H9 (cell line): Measurements from ENCODE around the gene TTC32. TPM values are rescaled to one million over a fixed set of nuclear protein-coding genes. Genes with fewer than 3 reads are reported as not detected.

ENCODE experiments used
- DNase-seq: peaks from one replicate; pipeline ENCODE4 v3.0.0-alpha.2; 2017
- H2AFZ ChIP-seq: one replicate; pipeline ENCODE4 v1.6.1; 2013; ENCODE audit warnings: mild to moderate bottlenecking, low read length, control low read depth, moderate library complexity
- H2AK5ac ChIP-seq: 2 replicates; pipeline ENCODE4 v1.6.1; 2013; ENCODE audit warnings: low read length, control low read depth, mixed read lengths; ENCODE audit not compliant: insufficient read length
- H2BK120ac ChIP-seq: one replicate; pipeline ENCODE4 v1.6.1; 2013; ENCODE audit warnings: low read depth, mild to moderate bottlenecking, low read length, control low read depth, inconsistent platforms; ENCODE audit not compliant: poor library complexity, severe bottlenecking
- H2BK12ac ChIP-seq: 2 replicates; pipeline ENCODE4 v1.6.1; 2013; ENCODE audit warnings: low read length, control low read depth, mixed read lengths, low read depth; ENCODE audit not compliant: insufficient read length
- H2BK15ac ChIP-seq: 2 replicates; pipeline ENCODE4 v1.6.1; 2013; ENCODE audit warnings: low read depth, low read length, control low read depth
- H2BK20ac ChIP-seq: one replicate; pipeline ENCODE4 v1.6.1; 2013; ENCODE audit warnings: low read depth, mild to moderate bottlenecking, low read length, control low read depth, inconsistent platforms; ENCODE audit not compliant: poor library complexity, severe bottlenecking
- H2BK5ac ChIP-seq: 2 replicates; pipeline ENCODE4 v1.6.1; 2013; ENCODE audit warnings: low read length, control low read depth, mixed read lengths; ENCODE audit not compliant: insufficient read length
- H3K14ac ChIP-seq: 2 replicates; pipeline ENCODE4 v1.6.1; 2013; ENCODE audit warnings: low read length, control low read depth; ENCODE audit not compliant: insufficient read depth
- H3K18ac ChIP-seq: 2 replicates; pipeline ENCODE4 v1.6.1; 2013; ENCODE audit warnings: low read depth, mild to moderate bottlenecking, mixed read lengths, low read length, control low read depth; ENCODE audit not compliant: insufficient read length
- H3K23ac ChIP-seq: 2 replicates; pipeline ENCODE4 v1.6.1; 2013; ENCODE audit warnings: low read length, control low read depth, mixed read lengths, low read depth; ENCODE audit not compliant: insufficient read length
- H3K23me2 ChIP-seq: 2 replicates; pipeline ENCODE4 v1.6.1; 2013; ENCODE audit warnings: low read depth, mild to moderate bottlenecking, mixed read lengths, low read length, control low read depth; ENCODE audit not compliant: insufficient read length, poor library complexity, severe bottlenecking
- H3K27ac ChIP-seq: 2 replicates; pipeline ENCODE4 v1.5.1; 2013; ENCODE audit warnings: low read length, control low read depth, mixed read lengths, low read depth; ENCODE audit not compliant: insufficient read length
- H3K27me3 ChIP-seq: 2 replicates; pipeline ENCODE4 v1.6.1; 2013; ENCODE audit warnings: low read length, control low read depth, inconsistent platforms; ENCODE audit not compliant: insufficient read depth
- H3K4ac ChIP-seq: 2 replicates; pipeline ENCODE4 v1.6.1; 2013; ENCODE audit warnings: low read depth, mild to moderate bottlenecking, control low read depth, inconsistent platforms, low read length, moderate library complexity
- H3K4me1 ChIP-seq: 2 replicates; pipeline ENCODE4 v1.6.1; 2013; ENCODE audit warnings: low read length, control low read depth, inconsistent platforms; ENCODE audit not compliant: insufficient read depth
- H3K4me2 ChIP-seq: 2 replicates; pipeline ENCODE4 v1.6.1; 2013; ENCODE audit warnings: low read length, control low read depth, mixed read lengths; ENCODE audit not compliant: insufficient read length, insufficient read depth
- H3K56ac ChIP-seq: 2 replicates; pipeline ENCODE4 v1.6.1; 2013; ENCODE audit warnings: low read depth, mild to moderate bottlenecking, mixed read lengths, low read length, control low read depth; ENCODE audit not compliant: insufficient read length
- H3K79me1 ChIP-seq: 2 replicates; pipeline ENCODE4 v1.6.1; 2013; ENCODE audit warnings: low read depth, mild to moderate bottlenecking, moderate library complexity, low read length, control low read depth, inconsistent platforms; ENCODE audit not compliant: insufficient read depth, poor library complexity, severe bottlenecking
- H3K79me2 ChIP-seq: 2 replicates; pipeline ENCODE4 v1.6.1; 2013; ENCODE audit warnings: low read length, control low read depth, inconsistent platforms; ENCODE audit not compliant: insufficient read depth
- H3K9ac ChIP-seq: 2 replicates; pipeline ENCODE4 v1.6.1; 2013; ENCODE audit warnings: low read length, control low read depth, mixed read lengths; ENCODE audit not compliant: insufficient read length; ENCODE audit errors: extremely low read depth
- H3K9me3 ChIP-seq: one replicate; pipeline ENCODE4 v1.6.1; 2013; ENCODE audit warnings: low read depth, low read length, inconsistent platforms; ENCODE audit not compliant: control insufficient read depth
- H3T11ph ChIP-seq: one replicate; pipeline ENCODE4 v1.6.1; 2013; ENCODE audit warnings: mild to moderate bottlenecking, low read length, control low read depth, inconsistent platforms
- H4K20me1 ChIP-seq: one replicate; pipeline ENCODE4 v1.6.1; 2013; ENCODE audit not compliant: control insufficient read depth, insufficient read length, insufficient read depth
- H4K5ac ChIP-seq: 2 replicates; pipeline ENCODE4 v1.6.1; 2013; ENCODE audit warnings: low read depth, mild to moderate bottlenecking, mixed read lengths, low read length, control low read depth; ENCODE audit not compliant: insufficient read length
- H4K8ac ChIP-seq: replicated peaks from 2 replicates; pipeline ENCODE4 v1.6.1; 2013; ENCODE audit warnings: low read length, control low read depth, mixed read lengths, low read depth; ENCODE audit not compliant: insufficient read length
- H4K91ac ChIP-seq: 2 replicates; pipeline ENCODE4 v1.6.1; 2013; ENCODE audit warnings: low read depth, mild to moderate bottlenecking, moderate library complexity, mixed read lengths, low read length, control low read depth; ENCODE audit not compliant: insufficient read length
- H3K27ac Mint-ChIP-seq, 3 experiments: 2 replicates in 2 of 3; 3 replicates in 1 of 3; pipeline ENCODE4 v1.8.0; 2020 to 2021; ENCODE audit warnings: mixed read lengths in 3 of 3, mild to moderate bottlenecking in 1 of 3, moderate library complexity in 1 of 3
- H3K27me3 Mint-ChIP-seq: 2 replicates; pipeline ENCODE4 v1.8.0; 2021; ENCODE audit warnings: low read depth, mild to moderate bottlenecking, moderate library complexity, mixed read lengths
- H3K36me3 Mint-ChIP-seq, 3 experiments: 2 replicates in 2 of 3; 3 replicates in 1 of 3; pipeline ENCODE4 v1.8.0; 2020 to 2021; ENCODE audit warnings: low read depth in 3 of 3, mixed read lengths in 3 of 3; ENCODE audit not compliant: insufficient read depth in 1 of 3
- H3K4me1 Mint-ChIP-seq, 2 experiments: 2 replicates each; pipeline ENCODE4 v1.8.0; 2020; ENCODE audit warnings: mixed read lengths in 2 of 2
- H3K4me3 Mint-ChIP-seq, 2 experiments: 2 replicates in 1 of 2; 3 replicates in 1 of 2; pipeline ENCODE4 v1.8.0; 2020 to 2021; ENCODE audit warnings: mild to moderate bottlenecking in 2 of 2, mixed read lengths in 2 of 2, moderate library complexity in 1 of 2
- H3K9me3 Mint-ChIP-seq, 2 experiments: 2 replicates in 1 of 2; 3 replicates in 1 of 2; pipeline ENCODE4 v1.8.0; 2020; ENCODE audit warnings: mild to moderate bottlenecking in 2 of 2, mixed read lengths in 2 of 2, moderate library complexity in 1 of 2
- WGBS: extraction: QIAGEN DNeasy Blood & Tissue Kit; methylation state at CpG from one replicate; pipeline ENCODE4 v1.1.7; 2013; ENCODE audit warnings: missing lambda C conversion rate, low lambda C conversion rate, mixed read lengths; ENCODE audit not compliant: insufficient read length; ENCODE audit errors: extremely low coverage; 5-methylcytosine and 5-hydroxymethylcytosine counted together
- total RNA-seq: library from RNA; stranded (reverse); gene quantifications from 2 replicates; pipeline ENCODE4 v1.2.1, GENCODE V29; 2021
- TF ChIP-seq, protein P1 (sequence below): fragments of 200-600 bp; sonication (generic); conservative IDR thresholded peaks from 3 replicates; pipeline ENCODE4 v1.8.0; 2021; ENCODE audit warnings: antibody characterized with exemption, mild to moderate bottlenecking

TTC32 gene
- total RNA-seq, 1 experiment from 2014 or later: 8.9 TPM

DNA sequence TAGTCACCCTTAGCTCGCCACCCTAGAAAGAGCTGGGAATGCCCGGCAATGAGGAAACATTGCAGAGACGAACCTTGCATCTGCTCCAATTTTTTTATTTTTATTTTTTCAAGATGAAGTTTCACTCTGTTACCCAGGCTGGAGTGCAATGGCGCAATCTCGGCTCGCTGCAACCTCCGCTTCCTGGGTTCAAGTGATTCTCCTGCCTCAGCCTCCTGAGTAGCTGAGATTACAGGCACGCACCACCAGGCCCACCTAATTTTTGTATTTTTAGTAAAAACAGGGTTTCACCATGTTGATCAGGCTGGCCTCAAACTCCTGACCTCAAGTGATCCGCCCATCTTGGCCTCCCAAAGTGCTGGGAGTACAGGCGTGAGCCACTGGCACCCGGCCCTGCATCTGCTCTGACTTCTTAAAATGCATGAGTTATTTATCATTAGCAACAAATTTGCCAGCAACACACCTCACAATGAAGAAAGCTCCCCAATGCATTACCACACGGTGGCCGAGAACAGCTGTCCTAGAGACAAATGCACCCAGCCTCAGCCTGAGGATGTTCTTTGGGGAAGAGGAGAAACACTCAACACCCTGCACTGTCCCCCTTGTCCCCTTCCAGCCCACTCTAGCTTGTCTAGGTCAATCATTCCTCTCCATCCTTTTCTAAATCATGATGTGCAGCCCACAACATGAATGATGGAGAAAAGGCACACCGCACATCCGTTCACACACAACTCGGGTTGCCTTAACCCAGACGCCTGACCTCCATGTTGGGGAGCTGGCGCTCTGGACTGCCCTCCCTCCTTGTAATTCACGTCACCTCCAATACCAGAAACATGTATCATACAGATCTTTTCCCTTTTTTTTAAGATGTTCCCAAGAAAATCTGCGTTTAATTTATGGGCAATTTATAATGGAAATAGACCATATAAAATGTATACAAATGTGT is 46.9 kb downstream of the TTC32 start:
- no peaks in the 10 kb centered on the region for H3K9me3 Mint-ChIP-seq
- Histone ChIP-seq H3K23ac (no peak overlapping the region), H3K56ac (no peak overlapping the region), H3K18ac (no peak overlapping the region), H2BK15ac (no peak overlapping the region), H3K23me2 (no peaks in the 10 kb centered on the region), H3K4me1 (peaks cover 2% of the 10 kb centered on the region; the same call in 1 of the 2 replicates), H4K20me1 (no peaks in the 10 kb centered on the region), H2AFZ (no peak overlapping the region), H3K9me3 (no peaks in the 10 kb centered on the region), H3K79me2 (no peaks in the 10 kb centered on the region), H3K27me3 (no peaks in the 10 kb centered on the region), H3K4me2 (no peak overlapping the region), H3K9ac (no peak overlapping the region), H3T11ph (no peak overlapping the region), H3K79me1 (no peaks in the 10 kb centered on the region), H4K8ac (no peak overlapping the region), H2BK5ac (no peak overlapping the region), H2AK5ac (no peak overlapping the region), H4K91ac (no peak overlapping the region), H2BK12ac (no peak overlapping the region), H2BK120ac (no peak overlapping the region), H3K14ac (no peak overlapping the region), H3K27ac (no peak overlapping the region), H4K5ac (no peak overlapping the region), H2BK20ac (no peak overlapping the region), H3K4ac (no peak overlapping the region)
- WGBS: no CpG with 5 or more reads among the region's 20 CpGs
- H3K27ac Mint-ChIP-seq: no peak overlapping the region
- H3K36me3 Mint-ChIP-seq: no peaks in the 10 kb centered on the region
- DNase-seq: no peak
- H3K27me3 Mint-ChIP-seq: peaks cover 4% of the 10 kb centered on the region
- H3K4me1 Mint-ChIP-seq: no peaks in the 10 kb centered on the region; a peak in 1 of 4 replicates
- TF ChIP-seq, protein P1, sequence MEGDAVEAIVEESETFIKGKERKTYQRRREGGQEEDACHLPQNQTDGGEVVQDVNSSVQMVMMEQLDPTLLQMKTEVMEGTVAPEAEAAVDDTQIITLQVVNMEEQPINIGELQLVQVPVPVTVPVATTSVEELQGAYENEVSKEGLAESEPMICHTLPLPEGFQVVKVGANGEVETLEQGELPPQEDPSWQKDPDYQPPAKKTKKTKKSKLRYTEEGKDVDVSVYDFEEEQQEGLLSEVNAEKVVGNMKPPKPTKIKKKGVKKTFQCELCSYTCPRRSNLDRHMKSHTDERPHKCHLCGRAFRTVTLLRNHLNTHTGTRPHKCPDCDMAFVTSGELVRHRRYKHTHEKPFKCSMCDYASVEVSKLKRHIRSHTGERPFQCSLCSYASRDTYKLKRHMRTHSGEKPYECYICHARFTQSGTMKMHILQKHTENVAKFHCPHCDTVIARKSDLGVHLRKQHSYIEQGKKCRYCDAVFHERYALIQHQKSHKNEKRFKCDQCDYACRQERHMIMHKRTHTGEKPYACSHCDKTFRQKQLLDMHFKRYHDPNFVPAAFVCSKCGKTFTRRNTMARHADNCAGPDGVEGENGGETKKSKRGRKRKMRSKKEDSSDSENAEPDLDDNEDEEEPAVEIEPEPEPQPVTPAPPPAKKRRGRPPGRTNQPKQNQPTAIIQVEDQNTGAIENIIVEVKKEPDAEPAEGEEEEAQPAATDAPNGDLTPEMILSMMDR: no peak
- H3K4me3 Mint-ChIP-seq: no peak overlapping the region
